Endothelial cell of umbilical vein (primary cell): ENCODE results near the gene ZFYVE21.

Experiments used
- CTCF ChIP-seq, 2 donors: IDR thresholded peaks; 1 replicate in 1 of 2; 2 replicates in 1 of 2; pipeline ENCODE4 v1.5.1; 2011; ENCODE audit warnings: low read length in 2 of 2, mild to moderate bottlenecking in 2 of 2, moderate library complexity in 2 of 2, control low read depth in 1 of 2, inconsistent platforms in 1 of 2, low read depth in 1 of 2; ENCODE audit not compliant: insufficient read depth in 1 of 2; ENCODE audit errors: extremely low read depth in 1 of 2
- EZH2 ChIP-seq: IDR thresholded peaks from 2 replicates; pipeline ENCODE4 v1.6.1; 2012; ENCODE audit warnings: borderline replicate concordance, low read depth, mild to moderate bottlenecking, moderate library complexity, low read length, inconsistent platforms; ENCODE audit not compliant: severe bottlenecking
- FOS ChIP-seq: IDR thresholded peaks from 2 replicates; pipeline ENCODE4 v1.6.1; 2011; ENCODE audit warnings: mild to moderate bottlenecking, low read length, moderate library complexity, borderline replicate concordance; ENCODE audit not compliant: insufficient read depth
- GATA2 ChIP-seq: IDR thresholded peaks from 2 replicates; pipeline ENCODE4 v1.7.0; 2011; ENCODE audit warnings: low read depth, mild to moderate bottlenecking, moderate library complexity, mixed read lengths, low read length; ENCODE audit not compliant: insufficient read length, insufficient read depth
- JUN ChIP-seq: IDR thresholded peaks from 2 replicates; pipeline ENCODE4 v1.6.1; 2011; ENCODE audit warnings: borderline replicate concordance, low read depth; ENCODE audit not compliant: insufficient read length, insufficient read depth
- MYC ChIP-seq: IDR thresholded peaks from one replicate; pipeline ENCODE4 v1.6.1; 2011; ENCODE audit warnings: mild to moderate bottlenecking, low read depth, low read length
- POLR2A ChIP-seq: IDR thresholded peaks from 2 replicates; pipeline ENCODE4 v1.6.1; 2012; ENCODE audit warnings: low read depth, mild to moderate bottlenecking, control low read depth, low read length
- POLR2AphosphoS5 ChIP-seq: IDR thresholded peaks from 2 replicates; pipeline ENCODE4 v1.6.1; 2012; ENCODE audit warnings: low read depth, mild to moderate bottlenecking, control low read depth, low read length, moderate library complexity; ENCODE audit not compliant: insufficient read depth
- TF ChIP-seq, protein P1 (sequence below): IDR thresholded peaks from 2 replicates; pipeline ENCODE4 v1.6.1; 2011; ENCODE audit not compliant: insufficient read depth, insufficient read length

DNA sequence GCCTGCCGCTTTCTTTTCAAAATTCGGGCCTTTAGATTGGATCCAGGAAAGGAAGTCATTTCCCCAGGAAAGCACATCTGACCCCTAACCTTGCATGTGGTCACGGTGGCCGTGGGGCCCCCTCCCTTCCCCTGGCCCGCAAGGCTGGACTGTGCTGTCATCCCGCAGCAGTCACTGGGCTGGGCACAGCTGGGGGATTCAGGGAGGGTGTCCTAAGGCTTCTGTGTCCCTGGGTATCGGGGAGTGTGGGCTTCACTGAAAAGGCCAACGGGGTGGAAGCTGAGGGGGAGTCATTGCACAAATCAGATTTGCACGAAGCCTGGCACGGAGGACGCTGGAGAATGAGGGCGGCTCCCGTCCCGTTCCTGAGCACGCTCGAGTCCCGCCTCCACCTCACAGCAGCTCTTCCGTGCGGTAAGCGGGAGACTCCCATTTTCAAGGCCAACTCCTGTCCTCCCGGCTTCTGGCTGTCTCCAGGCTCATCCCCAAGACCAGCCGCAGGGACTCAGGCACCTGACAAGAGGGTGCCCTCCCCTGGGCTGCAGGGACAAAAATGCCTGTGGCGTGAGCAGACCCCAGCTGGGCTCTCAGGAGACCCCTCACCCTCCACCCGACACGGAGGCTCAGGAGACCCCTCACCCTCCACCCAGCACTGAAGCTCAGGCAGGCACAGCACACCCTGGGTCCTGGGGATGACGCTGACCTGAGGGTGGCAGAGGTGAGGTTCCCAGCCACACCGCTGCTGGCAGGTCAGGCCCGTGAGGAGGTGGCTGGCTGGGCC, 9.9 kb upstream of the ZFYVE21 start:
- no peak for TF ChIP-seq CTCF (IDR thresholded peaks at IDR 0.05; ENCODE audit: extremely low read depth in 1 of 2, insufficient read depth in 1 of 2, low read depth in 1 of 2, low read length in 2 of 2)
- TF ChIP-seq POLR2A, result peak; percentile 61
- TF ChIP-seq EZH2, result no peak
- TF ChIP-seq GATA2, result no peak
- TF ChIP-seq POLR2AphosphoS5, result peak; percentile 34
- TF ChIP-seq, protein P1, sequence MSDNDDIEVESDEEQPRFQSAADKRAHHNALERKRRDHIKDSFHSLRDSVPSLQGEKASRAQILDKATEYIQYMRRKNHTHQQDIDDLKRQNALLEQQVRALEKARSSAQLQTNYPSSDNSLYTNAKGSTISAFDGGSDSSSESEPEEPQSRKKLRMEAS, result no peak
- TF ChIP-seq FOS, result peak; percentile 35
- TF ChIP-seq JUN, result no peak
- TF ChIP-seq MYC, result no peak
